ENCODE data around the gene TSHZ2.

Gene TSHZ2

DNA sequence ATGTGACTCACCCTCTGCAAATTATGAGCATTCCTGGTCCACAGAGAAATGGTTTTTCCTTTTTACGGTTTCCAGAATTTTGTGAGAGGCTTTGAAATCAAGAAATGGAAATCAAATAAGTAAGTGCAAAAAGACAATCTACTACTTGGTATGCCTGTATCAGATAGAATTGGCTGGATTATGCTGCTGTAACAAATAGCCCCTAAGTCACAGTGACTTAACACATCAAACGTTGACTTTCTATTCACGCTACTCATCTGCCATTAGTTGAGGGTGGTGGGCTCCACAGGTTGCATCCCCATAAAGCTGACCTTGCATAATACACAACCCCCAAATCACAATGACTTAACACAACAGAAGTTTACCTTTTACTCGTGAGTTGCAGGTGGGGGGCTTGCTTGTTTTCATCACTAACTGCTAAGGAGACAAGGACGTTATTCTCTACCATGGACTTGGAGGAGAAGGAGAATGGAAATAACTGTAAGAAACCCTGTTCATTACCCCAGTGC is 44.4 kb downstream of the TSHZ2 start:
- H3K9me2 ChIP-seq (ENCODE audit: low read depth, low read length) = no peaks in the 10 kb centered on the region
- H3K4me3 ChIP-seq (ENCODE audit: low read depth, low read length, poor library complexity, severe bottlenecking) = no peak overlapping the region
- peaks cover 17% of the 10 kb centered on the region for H3K4me1 ChIP-seq (ENCODE audit: insufficient read depth, low read length, severe bottlenecking)
- 0 out of 2 replicates have a peak, but pooled peaks cover 2% of the 10 kb centered on the region for H3K9me3 ChIP-seq (ENCODE audit: low read length)
- no peak for TF ChIP-seq EZH2 (IDR thresholded peaks at IDR 0.05; ENCODE audit: borderline replicate concordance, low read length)
- H3K36me3 ChIP-seq (ENCODE audit: insufficient read depth, low read length) = no peaks in the 10 kb centered on the region
- H3F3A ChIP-seq (ENCODE audit: insufficient read depth, low read length) = no peaks in the 10 kb centered on the region
- H4K20me1 ChIP-seq (ENCODE audit: insufficient read depth, low read length) = no peaks in the 10 kb centered on the region
- H3K9ac ChIP-seq (ENCODE audit: low read length) = no peak overlapping the region
- no peaks in the 10 kb centered on the region for H3K27me3 ChIP-seq (ENCODE audit: insufficient read depth, low read length)
- no peak overlapping the region for H3K4me2 ChIP-seq (ENCODE audit: low read length)
- H3K27ac ChIP-seq (ENCODE audit: low read depth, low read length, poor library complexity, severe bottlenecking) = no peak overlapping the region
- H3K79me2 ChIP-seq (ENCODE audit: insufficient read depth, low read length) = no peaks in the 10 kb centered on the region
- H2AFZ ChIP-seq (ENCODE audit: low read length) = no peak overlapping the region

DNA sequence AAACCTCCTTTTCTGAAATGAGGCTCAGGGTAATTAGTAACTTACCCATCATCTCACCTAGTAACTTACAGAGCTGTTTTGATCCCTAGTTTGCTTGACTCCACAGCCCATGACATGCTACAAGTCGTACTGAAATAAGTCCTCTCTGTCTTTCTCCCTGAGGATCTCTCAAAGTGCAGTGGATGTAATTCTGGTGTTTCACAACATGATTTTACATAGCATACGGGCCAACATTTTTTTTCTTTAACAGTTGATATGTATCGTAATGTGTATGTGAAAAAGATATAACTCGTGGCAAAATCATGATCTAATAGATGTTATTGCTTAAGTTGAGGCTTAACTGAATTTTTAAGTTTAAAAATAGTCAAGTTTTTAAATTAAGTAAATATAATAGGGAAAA is 45.0 kb downstream of the TSHZ2 start:
- TF ChIP-seq EZH2 (IDR thresholded peaks at IDR 0.05; ENCODE audit: borderline replicate concordance, low read length) = no peak
- TF ChIP-seq, protein P1, sequence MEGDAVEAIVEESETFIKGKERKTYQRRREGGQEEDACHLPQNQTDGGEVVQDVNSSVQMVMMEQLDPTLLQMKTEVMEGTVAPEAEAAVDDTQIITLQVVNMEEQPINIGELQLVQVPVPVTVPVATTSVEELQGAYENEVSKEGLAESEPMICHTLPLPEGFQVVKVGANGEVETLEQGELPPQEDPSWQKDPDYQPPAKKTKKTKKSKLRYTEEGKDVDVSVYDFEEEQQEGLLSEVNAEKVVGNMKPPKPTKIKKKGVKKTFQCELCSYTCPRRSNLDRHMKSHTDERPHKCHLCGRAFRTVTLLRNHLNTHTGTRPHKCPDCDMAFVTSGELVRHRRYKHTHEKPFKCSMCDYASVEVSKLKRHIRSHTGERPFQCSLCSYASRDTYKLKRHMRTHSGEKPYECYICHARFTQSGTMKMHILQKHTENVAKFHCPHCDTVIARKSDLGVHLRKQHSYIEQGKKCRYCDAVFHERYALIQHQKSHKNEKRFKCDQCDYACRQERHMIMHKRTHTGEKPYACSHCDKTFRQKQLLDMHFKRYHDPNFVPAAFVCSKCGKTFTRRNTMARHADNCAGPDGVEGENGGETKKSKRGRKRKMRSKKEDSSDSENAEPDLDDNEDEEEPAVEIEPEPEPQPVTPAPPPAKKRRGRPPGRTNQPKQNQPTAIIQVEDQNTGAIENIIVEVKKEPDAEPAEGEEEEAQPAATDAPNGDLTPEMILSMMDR (IDR thresholded peaks at IDR 0.05; ENCODE audit: low read length) = no peak
- H3K4me1 ChIP-seq (ENCODE audit: insufficient read depth, low read length, severe bottlenecking) = peaks cover 20% of the 10 kb centered on the region

DNA sequence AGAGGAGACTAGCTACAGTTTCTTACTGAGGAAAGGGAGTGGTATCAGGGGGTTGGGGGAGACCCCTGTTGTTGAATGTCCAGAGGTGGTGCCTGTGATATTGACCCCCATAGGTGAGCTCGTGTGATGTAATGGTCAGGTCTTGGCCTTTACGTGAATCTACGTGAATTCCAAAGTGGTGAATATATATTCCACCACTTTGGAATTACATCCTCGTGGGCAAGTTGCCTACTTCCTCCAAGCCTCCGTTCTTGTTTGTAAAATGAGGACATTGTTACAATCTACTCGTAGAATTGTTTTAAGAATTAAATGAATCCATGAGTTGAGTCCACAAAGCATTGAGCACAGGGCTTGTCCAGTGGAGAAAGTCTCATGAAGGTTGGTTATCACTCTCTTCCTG is 47.3 kb downstream of the TSHZ2 start:
- no peak overlapping the region for H3K27ac ChIP-seq (ENCODE audit: low read depth, low read length, poor library complexity, severe bottlenecking)
- no peaks in the 10 kb centered on the region for H3K9me2 ChIP-seq (ENCODE audit: low read depth, low read length)
- H3K27me3 ChIP-seq (ENCODE audit: insufficient read depth, low read length) = no peaks in the 10 kb centered on the region
- no peaks in the 10 kb centered on the region for H4K20me1 ChIP-seq (ENCODE audit: insufficient read depth, low read length)
- H3K36me3 ChIP-seq (ENCODE audit: insufficient read depth, low read length) = no peaks in the 10 kb centered on the region
- H2AFZ ChIP-seq (ENCODE audit: low read length) = no peak overlapping the region
- H3K4me1 ChIP-seq (ENCODE audit: insufficient read depth, low read length, severe bottlenecking) = peaks cover 9% of the 10 kb centered on the region
- H3K4me2 ChIP-seq (ENCODE audit: low read length) = no peak overlapping the region
- no peak overlapping the region for H3K9ac ChIP-seq (ENCODE audit: low read length)
- no peak overlapping the region for H3K4me3 ChIP-seq (ENCODE audit: low read depth, low read length, poor library complexity, severe bottlenecking)
- 0 out of 2 replicates have a peak, but pooled peaks cover 2% of the 10 kb centered on the region for H3K9me3 ChIP-seq (ENCODE audit: low read length)
- no peaks in the 10 kb centered on the region for H3K79me2 ChIP-seq (ENCODE audit: insufficient read depth, low read length)
- TF ChIP-seq, protein P1 (IDR thresholded peaks at IDR 0.05; ENCODE audit: low read length) = no peak
- TF ChIP-seq EZH2 (IDR thresholded peaks at IDR 0.05; ENCODE audit: borderline replicate concordance, low read length) = no peak
- H3F3A ChIP-seq (ENCODE audit: insufficient read depth, low read length) = no peaks in the 10 kb centered on the region

More for the DNA sequence above, 45.0 kb downstream of the TSHZ2 start:
- H3K9ac ChIP-seq (ENCODE audit: low read length) = no peak overlapping the region
- H3K36me3 ChIP-seq (ENCODE audit: insufficient read depth, low read length) = no peaks in the 10 kb centered on the region
- no peak overlapping the region for H3K27ac ChIP-seq (ENCODE audit: low read depth, low read length, poor library complexity, severe bottlenecking)
- H3K79me2 ChIP-seq (ENCODE audit: insufficient read depth, low read length) = no peaks in the 10 kb centered on the region
- no peaks in the 10 kb centered on the region for H3K9me2 ChIP-seq (ENCODE audit: low read depth, low read length)
- no peak overlapping the region for H3K4me2 ChIP-seq (ENCODE audit: low read length)
- no peak overlapping the region for H2AFZ ChIP-seq (ENCODE audit: low read length)
- 0 out of 2 replicates have a peak, but pooled peaks cover 2% of the 10 kb centered on the region for H3K9me3 ChIP-seq (ENCODE audit: low read length)
- no peaks in the 10 kb centered on the region for H3K27me3 ChIP-seq (ENCODE audit: insufficient read depth, low read length)
- H3F3A ChIP-seq (ENCODE audit: insufficient read depth, low read length) = no peaks in the 10 kb centered on the region
- H4K20me1 ChIP-seq (ENCODE audit: insufficient read depth, low read length) = no peaks in the 10 kb centered on the region
- H3K4me3 ChIP-seq (ENCODE audit: low read depth, low read length, poor library complexity, severe bottlenecking) = no peak overlapping the region

DNA sequence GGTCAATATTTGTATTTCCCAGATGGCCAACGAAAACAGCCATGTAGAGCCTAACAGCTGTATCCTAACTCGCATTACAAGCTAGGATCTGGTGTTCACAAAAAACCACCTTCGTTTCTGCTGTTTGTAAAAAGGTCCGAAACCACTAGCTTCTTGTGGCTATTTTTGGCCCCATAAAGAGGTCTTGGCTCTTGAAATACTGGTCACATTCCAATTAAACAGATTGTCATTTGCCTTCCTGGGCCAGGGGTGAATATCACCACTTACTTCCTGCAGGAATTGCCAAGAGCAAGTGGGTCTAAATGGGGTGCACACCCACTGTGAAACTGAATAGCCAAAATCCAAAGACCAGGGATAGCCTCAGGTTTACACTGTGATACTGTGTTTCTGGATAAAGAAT is 48.2 kb downstream of the TSHZ2 start:
- H2AFZ ChIP-seq (ENCODE audit: low read length) = no peak overlapping the region
- H3F3A ChIP-seq (ENCODE audit: insufficient read depth, low read length) = no peaks in the 10 kb centered on the region
- H3K9me3 ChIP-seq (ENCODE audit: low read length) = 0 out of 2 replicates have a peak, but pooled peaks cover 2% of the 10 kb centered on the region

More for the DNA sequence above, 48.2 kb downstream of the TSHZ2 start:
- Histone ChIP-seq H3K9ac (ENCODE audit: low read length) (no peak overlapping the region), H4K20me1 (ENCODE audit: insufficient read depth, low read length) (no peaks in the 10 kb centered on the region), H3K79me2 (ENCODE audit: insufficient read depth, low read length) (no peaks in the 10 kb centered on the region), H3K27ac (ENCODE audit: low read depth, low read length, poor library complexity, severe bottlenecking) (no peak overlapping the region), H3K27me3 (ENCODE audit: insufficient read depth, low read length) (no peaks in the 10 kb centered on the region), H3K9me2 (ENCODE audit: low read depth, low read length) (no peaks in the 10 kb centered on the region), H3K4me1 (ENCODE audit: insufficient read depth, low read length, severe bottlenecking) (peaks cover 9% of the 10 kb centered on the region), H3K4me3 (ENCODE audit: low read depth, low read length, poor library complexity, severe bottlenecking) (no peak overlapping the region), H3K4me2 (ENCODE audit: low read length) (no peak overlapping the region), H3K36me3 (ENCODE audit: insufficient read depth, low read length) (no peaks in the 10 kb centered on the region)
- TF ChIP-seq EZH2 (IDR thresholded peaks at IDR 0.05; ENCODE audit: borderline replicate concordance, low read length) = no peak
- TF ChIP-seq, protein P1 (IDR thresholded peaks at IDR 0.05; ENCODE audit: low read length) = no peak

Measured in OCI-LY1 (cell line).